Left renal cortex interstitium (tissue), 4 donors: ENCODE data around the gene OSBPL8. TPM values are rescaled to one million over a fixed set of nuclear protein-coding genes. Genes with fewer than 3 reads are reported as not detected.
"Not testable (repeated sequence)": the region's sequence is repeated elsewhere in the genome, so short reads cannot be mapped to it uniquely, and the experiment has no call there.

Experiments
- DNase-seq, 4 donors: peaks; one replicate each; pipeline ENCODE4 v3.0.0-alpha.2; 2013; ENCODE audit warnings: low read depth in 4 of 4, low spot score in 2 of 4, missing footprints in 1 of 4
- polyA plus RNA-seq, 4 donors: library from polyadenylated mRNA; unstranded; fragments of 120-200 nt; gene quantifications; one replicate each; pipeline ENCODE4 v1.2.1, GENCODE V29; 2013; ENCODE audit not compliant: insufficient read length in 4 of 4

OSBPL8 gene
- polyA plus RNA-seq, 4 donors: 57.6 to 77.4 (median 71.3) TPM

DNA sequence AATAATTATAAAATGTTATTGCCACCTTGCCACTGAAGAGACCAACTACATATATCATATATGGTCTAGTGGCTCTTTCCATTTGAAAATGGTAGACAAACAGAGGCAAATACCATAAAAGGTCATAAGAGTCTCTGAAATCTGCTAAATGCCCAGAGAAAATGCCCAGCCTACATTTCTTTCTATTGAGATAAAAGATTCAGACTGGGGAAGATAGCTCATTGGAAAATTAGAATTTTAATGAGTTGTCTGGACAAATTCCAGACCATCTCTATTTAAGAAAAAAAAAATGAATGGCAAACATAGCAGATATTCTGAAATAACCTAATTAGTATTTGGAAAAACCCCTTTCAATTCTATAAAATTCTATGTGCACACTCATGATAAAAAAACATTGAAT is 131.5 kb downstream of the OSBPL8 start:
- no peak for DNase-seq

DNA sequence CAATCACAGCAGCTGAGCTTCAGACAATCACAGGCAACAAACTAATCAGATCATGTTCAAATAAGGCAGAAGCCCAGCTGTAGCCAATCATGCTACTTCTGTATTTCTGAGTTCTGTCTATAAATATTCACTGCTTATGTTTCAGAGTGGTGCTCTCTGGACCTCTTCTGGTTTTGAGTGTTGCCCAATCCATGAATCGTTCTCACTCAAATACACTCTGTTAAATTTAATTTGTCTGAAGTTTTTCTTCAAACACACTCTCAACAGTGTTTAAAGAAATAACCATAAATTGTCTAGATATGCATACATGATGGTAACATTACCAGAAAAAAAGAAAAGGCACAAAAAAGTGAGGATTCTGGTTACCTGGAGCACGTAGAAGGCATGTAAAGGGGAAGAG is 133.4 kb downstream of the OSBPL8 start:
- no peak for DNase-seq

DNA sequence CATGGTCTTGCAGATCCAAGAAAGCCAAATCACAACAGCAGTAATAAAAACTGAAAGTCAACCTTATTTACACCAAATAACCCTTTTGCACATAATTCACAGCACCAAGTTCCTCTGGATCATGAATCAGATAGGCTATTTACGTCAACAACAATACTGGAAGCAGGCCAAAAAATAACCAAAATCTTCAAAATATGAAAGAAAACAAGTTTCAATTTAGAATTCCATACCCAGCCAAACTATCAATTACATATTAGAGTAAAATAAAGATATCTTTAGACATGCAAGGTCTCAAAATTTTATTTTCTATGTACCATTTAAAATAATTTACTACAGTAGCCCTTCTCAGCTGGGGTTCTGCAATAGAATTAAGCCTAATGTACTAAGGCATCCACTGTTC is 134.6 kb downstream of the OSBPL8 start:
- DNase-seq: no peak

DNA sequence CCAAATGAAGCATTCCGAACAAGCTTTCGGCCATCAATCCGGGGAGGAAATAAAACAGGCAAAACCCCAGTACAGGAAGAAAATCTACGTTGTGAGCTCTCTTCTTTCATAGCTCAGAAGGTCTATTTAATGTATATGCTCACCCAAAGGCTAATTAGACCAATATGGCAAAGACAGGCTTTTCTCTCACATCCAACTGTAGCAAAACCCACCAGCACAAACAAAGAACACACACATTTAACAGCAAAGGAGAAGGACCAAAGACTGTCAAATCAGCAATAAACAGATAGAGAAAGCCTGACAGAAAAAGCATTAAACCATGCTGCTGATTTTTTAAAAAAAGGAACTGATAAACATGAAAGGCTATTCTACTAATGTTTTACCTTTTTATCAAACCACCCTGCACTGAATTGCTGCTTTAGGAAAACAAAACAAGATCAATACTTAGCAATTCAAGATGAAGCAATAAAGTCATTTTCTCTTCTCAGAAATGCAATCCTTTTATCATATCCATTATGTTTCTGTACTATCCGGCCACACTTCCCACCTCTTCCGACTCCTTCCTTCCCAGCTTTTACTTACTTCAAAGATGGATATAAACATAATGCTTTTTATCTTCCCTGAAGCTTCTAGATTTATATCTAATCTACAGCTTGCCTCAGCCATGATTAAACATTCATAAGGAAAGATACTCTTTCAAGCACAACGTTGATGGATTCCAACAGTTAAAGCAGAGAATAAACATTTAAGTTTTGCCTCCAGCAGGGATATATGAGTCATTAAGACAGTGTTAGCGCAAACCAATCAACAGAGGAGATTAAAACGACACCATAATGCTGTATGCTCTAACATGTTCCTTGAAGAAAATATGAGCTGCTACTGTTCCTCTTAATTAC is 136.8 kb downstream of the OSBPL8 start:
- DNase-seq: no peak

DNA sequence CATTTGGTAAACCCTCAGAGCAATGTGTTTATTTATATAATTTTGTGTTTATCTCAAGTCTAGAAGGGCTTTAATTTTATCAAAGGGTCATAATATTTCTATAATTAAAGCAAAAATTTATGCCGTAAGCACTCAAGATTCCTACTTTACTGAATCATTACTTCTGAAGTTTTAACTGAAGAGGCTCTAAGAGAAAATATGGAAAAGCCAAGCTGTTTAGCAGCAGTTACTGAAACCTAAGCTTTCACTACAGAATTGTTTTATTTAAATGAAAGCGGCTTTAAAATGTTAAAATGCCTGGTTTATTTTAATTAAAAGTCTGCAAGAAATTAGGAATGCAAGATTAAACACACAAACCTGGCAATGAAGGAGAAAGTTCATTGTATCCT is 137.4 kb downstream of the OSBPL8 start:
- DNase-seq: no peak

DNA sequence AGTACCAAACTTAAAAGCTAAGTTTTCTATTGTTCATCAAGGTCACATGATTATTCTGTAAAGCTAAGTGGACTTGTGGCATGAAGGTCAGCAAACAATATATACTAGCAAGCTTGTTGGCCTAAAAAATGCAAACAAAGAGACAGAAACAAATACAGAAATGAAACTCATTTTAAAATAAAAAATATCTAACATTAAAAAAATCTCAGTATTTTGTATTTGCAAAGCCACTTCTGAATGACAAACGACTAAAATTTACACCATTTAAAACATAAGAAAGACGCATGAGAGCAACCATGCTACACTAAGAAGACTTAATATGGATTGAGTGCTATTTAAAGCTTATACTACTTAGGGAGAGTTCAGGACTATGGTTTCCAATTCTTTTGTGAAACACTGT is 138.5 kb downstream of the OSBPL8 start:
- DNase-seq: no peak

DNA sequence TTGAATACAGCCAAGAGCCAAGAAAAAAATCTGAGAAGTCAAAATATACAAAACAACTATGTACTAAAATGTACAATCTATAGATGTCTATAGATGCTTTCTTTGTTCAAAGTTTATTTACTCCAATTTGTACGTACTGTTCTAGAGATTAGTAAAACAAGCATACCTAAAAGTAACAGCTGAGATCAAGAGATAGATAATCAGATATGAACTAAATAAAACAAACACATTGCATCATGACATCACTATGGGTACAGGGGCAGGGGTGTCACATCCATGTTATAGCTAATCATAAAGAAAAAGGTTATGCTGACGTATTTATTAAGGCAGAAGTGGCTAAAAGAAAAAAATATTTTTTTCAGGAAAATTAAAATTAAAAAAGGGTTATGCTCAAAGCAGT is 139.3 kb downstream of the OSBPL8 start:
- DNase-seq: no peak

DNA sequence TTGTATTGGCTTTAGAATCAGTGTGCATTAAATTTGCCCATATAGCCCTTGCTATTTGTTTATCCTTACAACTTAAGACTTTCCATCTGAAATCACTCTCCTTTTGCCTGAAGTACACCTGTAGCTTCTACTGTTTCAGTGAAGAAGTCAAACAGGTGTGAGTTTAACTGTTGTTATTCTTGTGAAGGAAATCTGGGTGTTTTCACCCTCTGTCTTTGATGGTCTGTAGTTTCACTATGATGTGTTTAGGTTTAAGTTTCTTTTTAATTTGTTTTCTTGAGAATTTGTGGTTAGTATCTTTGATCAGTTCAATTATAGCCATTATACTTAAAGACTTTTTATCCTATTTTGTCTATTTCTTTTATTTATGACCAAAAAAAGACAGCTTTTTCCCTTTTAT is 142.5 kb downstream of the OSBPL8 start:
- DNase-seq: no peak

DNA sequence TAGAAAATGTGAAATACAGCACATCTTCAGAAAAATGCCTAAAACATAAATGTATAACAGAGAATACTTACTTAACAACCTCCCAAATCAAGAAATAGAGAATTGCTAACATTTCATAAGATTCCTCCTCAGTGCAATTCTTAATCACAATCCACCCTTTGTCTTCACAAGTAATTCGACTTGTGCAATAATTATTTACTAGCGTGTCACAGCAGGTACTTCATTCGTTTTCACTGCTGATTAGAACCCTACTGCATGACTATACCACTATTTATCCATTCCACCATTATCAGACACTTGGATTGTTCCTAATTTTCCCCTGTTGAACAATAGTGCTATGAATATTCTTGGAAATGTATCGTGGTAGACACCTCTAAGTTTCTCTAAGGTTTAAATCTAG is 146.4 kb downstream of the OSBPL8 start:
- no peak for DNase-seq

DNA sequence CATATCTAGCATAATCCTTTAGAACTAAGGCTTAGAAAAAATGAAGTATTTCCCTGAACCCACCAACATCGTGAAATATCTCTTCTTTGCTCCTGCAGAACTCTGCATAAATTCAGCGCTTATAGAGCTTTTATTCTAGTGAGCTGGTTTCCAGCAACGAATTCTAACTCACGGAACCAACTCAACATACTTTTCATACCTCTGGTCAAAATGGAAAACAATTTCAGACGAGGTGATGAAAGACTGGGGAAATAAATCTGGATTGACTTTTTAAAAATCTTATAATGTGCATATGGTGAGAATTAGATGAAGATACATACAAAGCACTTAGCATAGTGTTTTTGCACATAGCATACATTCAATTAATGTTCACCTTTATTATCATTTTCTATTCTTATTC is 148.8 kb downstream of the OSBPL8 start:
- DNase-seq: no peak

DNA sequence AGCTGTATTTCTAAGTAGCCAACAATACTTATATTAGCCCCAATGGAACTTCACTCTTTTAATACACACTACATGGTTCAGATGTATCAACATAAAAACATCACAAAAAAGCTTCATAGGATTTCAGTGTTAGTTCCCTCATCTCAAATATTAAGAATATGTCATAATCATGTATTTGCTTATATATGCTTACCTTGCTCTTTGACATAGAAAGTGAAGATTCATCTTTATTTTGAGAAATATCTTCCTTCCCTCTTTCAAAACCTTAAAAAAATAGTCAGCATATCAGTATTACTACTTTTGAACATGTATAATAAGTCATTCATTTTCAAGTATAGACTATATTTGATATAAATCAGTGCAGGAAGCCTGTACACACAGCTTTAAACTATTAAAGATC is 149.2 kb downstream of the OSBPL8 start:
- no peak for DNase-seq

DNA sequence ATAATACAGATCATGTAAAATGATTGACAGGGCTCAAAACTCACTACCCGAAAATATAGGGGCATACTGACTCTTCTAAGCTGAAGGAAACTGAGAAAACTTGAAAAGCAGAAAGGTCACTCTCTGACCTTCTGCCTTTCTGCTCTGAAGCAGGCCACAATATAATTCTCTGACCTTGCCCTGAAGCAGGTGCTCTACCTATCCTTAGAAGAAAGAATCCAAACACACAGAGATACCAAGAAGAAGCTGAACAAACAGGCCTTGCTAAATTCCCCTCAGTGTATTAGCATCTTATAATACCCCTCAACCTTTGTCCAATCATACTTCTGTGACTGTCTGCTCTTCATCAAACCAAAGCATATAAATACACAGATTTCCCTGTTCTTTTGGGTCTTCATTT is 150.5 kb downstream of the OSBPL8 start:
- no peak for DNase-seq

DNA sequence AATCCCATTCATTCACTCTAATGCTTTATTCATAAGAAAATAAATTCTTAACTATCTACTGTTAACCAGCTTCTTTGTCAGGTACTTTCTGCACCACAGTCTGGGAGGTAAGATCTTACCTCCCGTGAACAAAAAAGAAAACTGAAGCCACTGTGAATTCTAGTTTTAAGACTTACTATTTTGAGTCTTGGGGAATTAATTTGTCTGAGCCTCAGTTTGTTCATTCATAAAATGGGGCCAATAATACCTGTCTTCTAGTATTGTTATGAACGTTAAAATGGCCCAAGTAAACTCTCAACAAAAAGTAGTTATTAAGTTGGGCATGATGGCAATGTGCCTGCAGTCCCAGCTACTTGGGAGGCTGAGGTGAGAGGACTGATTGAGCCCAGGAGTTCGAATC is 151.9 kb downstream of the OSBPL8 start:
- DNase-seq: no peak

DNA sequence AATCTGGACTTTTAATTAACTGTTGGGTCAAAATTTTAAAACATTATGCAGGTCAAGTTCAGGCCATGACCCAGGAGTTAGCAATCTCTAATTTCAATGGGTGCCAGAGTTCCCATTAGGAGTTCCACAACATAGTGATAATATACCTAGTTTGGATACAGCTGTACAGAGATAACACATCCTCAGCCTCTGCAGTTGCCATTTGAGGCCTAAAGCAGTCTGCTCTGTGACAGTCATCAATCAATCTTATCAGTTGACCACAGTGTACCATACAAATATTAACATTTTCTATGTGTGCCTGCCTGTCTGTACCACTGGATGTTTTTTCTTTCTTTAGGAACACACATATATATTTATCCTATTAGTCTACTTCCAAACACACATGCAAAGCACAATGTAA is 157.3 kb downstream of the OSBPL8 start:
- no peak for DNase-seq

DNA sequence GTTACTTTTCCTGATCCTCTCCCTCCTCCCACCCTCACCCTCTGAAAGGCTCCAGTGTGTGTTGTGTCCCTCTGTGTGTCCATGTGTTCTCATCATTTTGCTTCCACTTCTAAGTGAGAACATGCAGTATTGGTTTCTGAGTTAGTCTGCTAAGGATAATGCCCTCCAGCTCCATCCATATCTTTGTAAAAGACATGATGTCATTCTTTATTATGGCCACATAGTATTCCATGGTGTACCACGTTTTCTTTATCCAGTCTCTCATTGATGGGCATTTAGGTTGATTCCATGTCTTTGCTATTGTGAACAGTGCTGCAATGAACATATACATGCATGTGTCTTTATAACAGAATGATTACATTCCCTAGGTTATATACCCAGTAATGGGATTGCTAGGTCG is 159.4 kb downstream of the OSBPL8 start:
- no peak for DNase-seq

DNA sequence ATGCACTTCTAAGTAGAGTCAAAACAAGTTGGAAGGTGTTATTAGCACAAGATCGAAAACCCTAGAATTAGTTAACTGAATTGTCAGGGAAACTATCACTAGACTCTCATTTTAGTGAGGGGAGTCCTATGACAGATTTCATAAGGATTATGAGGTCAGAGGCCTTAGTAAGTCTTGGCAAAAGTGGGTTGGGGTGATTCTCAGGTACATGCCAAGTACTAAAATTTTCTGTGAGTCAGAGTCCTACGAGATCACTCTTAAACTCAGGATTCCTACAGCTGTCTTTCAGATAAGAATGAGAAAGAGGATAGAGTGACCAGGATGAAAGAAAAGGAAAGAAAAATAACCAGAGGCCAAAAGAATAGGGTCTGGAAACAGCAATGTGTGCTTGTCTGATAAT is 160.5 kb downstream of the OSBPL8 start:
- DNase-seq: no peak

DNA sequence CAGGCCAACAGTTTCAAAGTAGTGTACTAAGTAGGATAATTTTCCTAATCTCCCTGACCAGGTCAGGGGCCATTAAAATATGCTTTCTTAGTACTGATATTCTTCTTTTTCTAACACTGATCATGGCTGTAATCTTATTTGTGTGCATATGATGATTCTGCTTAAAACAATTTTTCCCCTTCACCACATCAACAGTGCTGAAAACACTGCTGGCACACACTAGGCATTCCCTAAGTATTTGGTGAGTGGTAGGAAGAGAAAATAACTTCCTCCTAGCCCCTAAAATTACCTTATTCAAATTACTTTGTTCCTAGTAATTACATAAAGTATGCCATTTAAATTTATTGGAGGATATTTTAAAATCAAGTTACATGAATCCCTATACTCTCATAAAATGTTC is 161.5 kb downstream of the OSBPL8 start:
- no peak for DNase-seq

DNA sequence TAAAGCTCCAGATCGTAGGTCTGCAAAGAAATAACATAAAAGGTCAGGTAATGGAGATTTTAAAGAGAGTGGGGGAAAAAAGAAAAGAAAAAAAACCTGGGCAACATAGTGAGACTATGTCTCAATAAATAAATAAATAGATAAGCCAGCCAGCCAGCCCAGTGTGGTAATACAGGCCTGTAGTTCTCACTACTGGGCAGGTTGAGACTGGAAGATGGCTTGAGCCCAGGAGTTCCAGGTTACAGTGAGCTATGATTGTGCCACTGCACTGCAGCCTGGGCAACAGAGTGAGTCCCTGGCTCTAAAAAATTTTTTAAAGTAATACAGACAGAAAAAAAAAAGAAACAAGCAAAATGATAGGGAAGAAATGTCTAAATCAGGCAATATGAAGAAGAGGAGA is 168.1 kb downstream of the OSBPL8 start:
- DNase-seq: no peak

DNA sequence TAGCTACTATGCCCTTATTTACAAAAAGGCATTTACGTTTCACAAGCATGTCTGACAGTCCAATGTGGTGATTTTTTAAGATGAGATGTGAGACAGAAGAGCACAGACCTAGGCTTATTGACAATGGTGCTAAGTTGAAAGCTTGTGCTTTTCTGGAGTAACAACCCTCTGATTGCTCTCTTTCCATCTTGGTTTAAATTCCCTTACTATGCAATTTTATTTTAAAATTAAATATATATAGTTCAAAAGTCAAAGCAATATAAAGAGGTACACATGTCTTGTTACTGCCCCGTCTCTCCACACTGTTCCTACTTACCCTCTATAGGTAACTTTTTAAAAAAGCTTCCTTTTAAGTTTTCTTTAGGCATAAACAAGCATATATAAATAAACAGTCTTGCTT is 172.0 kb downstream of the OSBPL8 start:
- no peak for DNase-seq

DNA sequence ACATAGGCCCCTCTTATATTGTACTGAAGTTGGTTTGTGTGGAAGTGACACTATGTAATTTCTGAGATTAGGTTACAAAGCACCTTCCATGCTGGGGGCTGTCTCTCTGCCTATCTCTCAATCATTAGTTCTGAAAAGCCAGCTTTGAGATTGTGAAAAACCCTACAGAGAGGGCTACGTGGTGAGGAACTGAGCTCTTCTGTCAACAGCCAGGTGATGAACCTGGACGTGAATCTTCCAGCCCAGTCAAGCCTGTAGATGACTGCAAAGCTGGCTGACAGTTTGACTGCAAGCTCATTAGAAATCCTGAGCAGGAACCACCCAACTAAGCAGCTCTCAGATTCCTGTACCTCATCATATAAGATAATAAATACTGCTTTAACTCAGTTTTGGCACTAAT is 175.0 kb downstream of the OSBPL8 start:
- DNase-seq: no peak

DNA sequence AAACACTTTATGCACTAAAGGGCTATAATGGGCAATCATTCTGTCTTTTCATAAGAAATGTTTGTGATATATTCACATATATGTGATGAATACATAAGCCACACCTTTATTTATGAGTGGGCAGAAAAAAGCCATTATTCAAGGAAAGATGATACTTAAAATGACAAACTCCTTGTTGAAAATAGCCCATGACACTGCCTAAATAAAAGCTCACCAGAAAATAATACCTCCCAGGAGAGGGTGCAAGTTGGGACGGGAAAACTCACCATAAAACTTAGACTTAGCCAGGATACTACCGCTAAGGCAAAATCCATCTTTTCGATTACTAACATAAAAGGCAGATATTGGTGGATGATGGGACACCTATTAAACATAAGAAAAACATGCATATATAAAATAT is 175.6 kb downstream of the OSBPL8 start:
- no peak for DNase-seq

DNA sequence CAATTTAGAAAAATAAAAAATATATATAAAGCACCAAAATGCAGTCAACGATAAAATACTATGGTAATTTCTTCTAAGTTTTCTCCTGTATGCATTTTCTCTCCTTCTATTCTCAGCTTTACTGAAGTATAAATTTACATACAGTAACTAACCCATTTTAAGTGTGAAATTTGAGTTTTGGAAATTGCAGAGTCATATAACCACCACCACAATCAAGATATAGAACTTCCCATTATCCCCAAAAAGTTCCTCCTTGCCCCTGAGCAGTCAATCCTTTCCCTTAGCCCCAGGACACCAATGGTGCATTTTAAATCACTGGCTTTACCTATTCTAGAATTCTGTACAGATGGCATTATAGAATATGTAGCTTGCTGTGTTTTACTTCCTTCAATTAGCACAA is 180.3 kb downstream of the OSBPL8 start:
- no peak for DNase-seq

DNA sequence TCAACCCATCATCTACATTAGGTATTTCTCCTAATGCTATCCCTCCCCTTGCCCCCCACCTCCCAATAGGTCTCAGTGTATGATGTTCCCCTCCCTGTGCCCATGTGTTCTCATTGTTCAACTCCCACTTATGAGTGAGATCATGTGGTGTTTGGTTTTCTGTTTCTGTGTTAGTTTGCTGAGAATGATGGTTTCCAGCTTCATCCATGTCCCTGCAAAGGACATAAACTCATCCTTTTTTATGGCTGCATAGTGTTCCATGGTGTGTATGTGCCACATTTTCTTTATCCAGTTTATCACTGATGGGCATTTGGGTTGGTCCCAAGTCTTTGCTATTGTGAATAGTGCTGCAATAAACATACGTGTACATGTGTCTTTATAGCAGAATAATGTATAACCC is 182.7 kb downstream of the OSBPL8 start:
- not testable (repeated sequence) for DNase-seq
